ENCODE measurements around the gene KCNE3.

DNA sequence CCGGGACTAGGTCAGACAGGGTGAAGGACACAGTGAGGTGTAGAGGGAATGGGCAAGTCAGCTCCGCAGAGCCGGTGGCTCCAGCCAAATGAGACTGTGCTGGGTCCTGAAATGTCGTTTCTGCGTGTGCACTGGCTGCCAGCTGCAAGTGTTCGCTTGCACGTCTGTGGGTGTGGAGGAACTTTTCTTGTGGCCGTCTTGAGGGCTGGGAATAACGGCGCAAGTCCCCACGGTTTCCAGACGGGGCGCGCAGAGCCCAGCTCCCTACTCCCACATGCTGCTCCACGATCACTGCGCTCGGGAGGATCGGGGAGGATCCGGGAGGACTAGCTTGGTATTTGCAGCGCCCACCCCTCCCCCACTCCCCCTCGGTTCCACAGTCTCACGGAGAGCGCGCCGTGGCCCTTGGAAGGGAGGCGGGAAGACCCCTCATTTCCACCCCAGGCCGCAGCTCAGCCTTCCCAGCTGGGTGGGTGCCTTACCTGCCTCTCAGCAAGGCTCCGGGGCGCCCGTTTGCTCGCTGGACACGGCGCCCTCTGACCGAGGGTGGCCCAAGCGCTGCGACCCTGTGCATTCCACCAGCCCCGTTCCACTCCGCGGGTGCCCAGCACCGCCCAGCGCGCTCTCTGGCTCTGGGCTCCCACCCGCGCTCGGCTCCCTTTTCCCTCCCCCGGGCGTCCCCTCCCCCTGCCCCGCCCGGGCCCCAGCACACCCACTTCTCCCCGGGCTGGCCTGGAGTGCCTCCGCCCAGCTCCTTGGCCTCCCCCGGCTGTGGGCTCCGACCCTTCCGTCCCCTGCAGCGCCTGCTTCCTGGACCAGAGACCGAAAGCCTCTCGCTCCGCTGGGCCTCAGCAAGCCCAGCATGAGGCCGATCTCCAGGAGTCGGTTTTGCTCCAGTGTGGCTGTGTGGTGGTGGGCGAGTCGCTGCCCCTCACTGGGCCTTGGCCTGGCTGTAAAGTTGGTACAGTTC is at the start of gene KCNE3:
- TF ChIP-seq, protein P1, sequence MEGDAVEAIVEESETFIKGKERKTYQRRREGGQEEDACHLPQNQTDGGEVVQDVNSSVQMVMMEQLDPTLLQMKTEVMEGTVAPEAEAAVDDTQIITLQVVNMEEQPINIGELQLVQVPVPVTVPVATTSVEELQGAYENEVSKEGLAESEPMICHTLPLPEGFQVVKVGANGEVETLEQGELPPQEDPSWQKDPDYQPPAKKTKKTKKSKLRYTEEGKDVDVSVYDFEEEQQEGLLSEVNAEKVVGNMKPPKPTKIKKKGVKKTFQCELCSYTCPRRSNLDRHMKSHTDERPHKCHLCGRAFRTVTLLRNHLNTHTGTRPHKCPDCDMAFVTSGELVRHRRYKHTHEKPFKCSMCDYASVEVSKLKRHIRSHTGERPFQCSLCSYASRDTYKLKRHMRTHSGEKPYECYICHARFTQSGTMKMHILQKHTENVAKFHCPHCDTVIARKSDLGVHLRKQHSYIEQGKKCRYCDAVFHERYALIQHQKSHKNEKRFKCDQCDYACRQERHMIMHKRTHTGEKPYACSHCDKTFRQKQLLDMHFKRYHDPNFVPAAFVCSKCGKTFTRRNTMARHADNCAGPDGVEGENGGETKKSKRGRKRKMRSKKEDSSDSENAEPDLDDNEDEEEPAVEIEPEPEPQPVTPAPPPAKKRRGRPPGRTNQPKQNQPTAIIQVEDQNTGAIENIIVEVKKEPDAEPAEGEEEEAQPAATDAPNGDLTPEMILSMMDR (IDR thresholded peaks at IDR 0.05; ENCODE audit: insufficient read depth, low read length, poor library complexity, severe bottlenecking), result no peak
- TF ChIP-seq EZH2phosphoT487 (conservative IDR thresholded peaks at IDR 0.05; ENCODE audit: low read length), result no peak
